CD4-positive, alpha-beta T cell treated with Interleukin-15 for 1 hour (primary cell): ENCODE results near the gene HBB.
"Not testable (repeated sequence)": the region's sequence is repeated elsewhere in the genome, so short reads cannot be mapped to it uniquely, and the experiment has no call there.

Source experiments
- DNase-seq: peaks from one replicate; pipeline ENCODE4 v3.0.0-alpha.2; 2020

The HBB gene

GRCh38 chr11:5226732-5227310, at the start of gene HBB:
HBB (minus strand) TSS chr11:5227071; CDS start chr11:5227021, 50 bp downstream.
- no peak for DNase-seq

- DNase-seq = no peak
These were observed 48.7 kb upstream of the HBB start for GRCh38 chr11:5275369-5276110.

- no peak for DNase-seq
These were observed 47.5 kb upstream of the HBB start for GRCh38 chr11:5274395-5274794.

GRCh38 chr11:5272395-5273017, 45.6 kb upstream of the HBB start:
- no peak for DNase-seq

GRCh38 chr11:5269715-5270147, 42.9 kb upstream of the HBB start, which contains the start of gene HBE1:
HBE1 (minus strand) TSS chr11:5269945; CDS start chr11:5269890, 55 bp downstream.
- DNase-seq = no peak

GRCh38 chr11:5267033-5267563, 40.2 kb upstream of the HBB start:
- DNase-seq = no peak

- DNase-seq = no peak
These were observed 39.7 kb upstream of the HBB start for GRCh38 chr11:5266609-5267008.

GRCh38 chr11:5265832-5266231, 39.0 kb upstream of the HBB start:
- DNase-seq = no peak

GRCh38 chr11:5258543-5259262, 31.8 kb upstream of the HBB start:
- DNase-seq = no peak

- DNase-seq = no peak
These were observed 30.4 kb upstream of the HBB start for GRCh38 chr11:5257296-5257695.

- DNase-seq = not testable (repeated sequence)
These were observed 28.0 kb upstream of the HBB start, which contains the start of gene HBG2 for GRCh38 chr11:5254646-5255413. HBG2 (minus strand) TSS chr11:5254781; CDS start chr11:5254728, 53 bp downstream.

- not testable (repeated sequence) for DNase-seq
These were observed 27.2 kb upstream of the HBB start for GRCh38 chr11:5254023-5254422.

GRCh38 chr11:5253440-5253839, 26.6 kb upstream of the HBB start:
- not testable (repeated sequence) for DNase-seq

- DNase-seq = no peak
These were observed 26.0 kb upstream of the HBB start for GRCh38 chr11:5252919-5253265.

GRCh38 chr11:5252192-5252918, 25.5 kb upstream of the HBB start:
- no peak for DNase-seq

GRCh38 chr11:5251746-5252145, 24.9 kb upstream of the HBB start:
- no peak for DNase-seq

- DNase-seq = no peak
These were observed 23.8 kb upstream of the HBB start for GRCh38 chr11:5250543-5251204.

GRCh38 chr11:5249807-5250396, 23.0 kb upstream of the HBB start, which contains the start of gene HBG1:
HBG1 (minus strand) TSS chr11:5249857; CDS start chr11:5249804, 53 bp downstream.
- DNase-seq = not testable (repeated sequence)

GRCh38 chr11:5248498-5248897, 21.6 kb upstream of the HBB start:
- DNase-seq = not testable (repeated sequence)

GRCh38 chr11:5247472-5248192, 20.8 kb upstream of the HBB start:
- DNase-seq = no peak
